Hematopoietic multipotent progenitor cell treated with erythropoietin and hydrocortisone succinate and interleukin-3 and kit ligand, for 4 days (in vitro differentiated cells): ENCODE data around the gene ASTN2.

Experiments
- DNase-seq: peaks from one replicate; pipeline ENCODE4 v3.0.0-alpha.2; 2015

The ASTN2 gene

DNA sequence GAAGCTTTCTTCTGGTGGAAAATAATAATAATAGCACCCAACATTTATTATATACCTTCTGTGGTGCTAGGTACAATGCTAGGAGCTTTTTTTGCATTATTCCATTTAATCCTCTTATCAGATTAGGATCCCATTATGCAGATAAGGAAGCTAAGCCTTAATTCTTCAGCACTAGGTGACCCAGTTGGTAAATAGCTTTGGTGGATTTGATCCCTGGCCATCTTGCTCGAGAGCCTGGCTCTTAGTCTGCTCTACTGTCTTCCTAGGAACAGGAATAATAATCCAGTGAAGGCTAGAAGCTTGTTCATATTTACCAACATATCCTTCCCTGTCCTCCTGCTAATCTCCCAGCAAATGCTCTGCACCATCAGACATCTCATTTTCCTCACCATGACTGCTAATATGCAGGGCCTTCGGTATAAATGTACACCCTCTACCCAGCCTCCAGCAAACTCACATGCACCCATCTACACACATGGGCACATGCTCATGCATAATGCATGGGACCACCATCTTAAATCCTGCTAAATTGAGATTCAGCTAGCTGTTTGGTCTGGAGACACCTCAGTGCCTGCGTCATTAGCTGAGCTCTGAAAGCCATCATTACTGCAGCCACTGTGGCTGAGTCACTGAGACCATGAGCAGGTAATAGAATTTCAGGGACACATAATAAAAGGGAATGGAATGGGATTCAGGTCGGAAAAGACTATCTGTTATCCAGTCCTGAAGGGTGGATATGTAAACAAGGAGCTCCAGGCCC is 640.3 kb downstream of the ASTN2 start:
- no peak for DNase-seq

DNA sequence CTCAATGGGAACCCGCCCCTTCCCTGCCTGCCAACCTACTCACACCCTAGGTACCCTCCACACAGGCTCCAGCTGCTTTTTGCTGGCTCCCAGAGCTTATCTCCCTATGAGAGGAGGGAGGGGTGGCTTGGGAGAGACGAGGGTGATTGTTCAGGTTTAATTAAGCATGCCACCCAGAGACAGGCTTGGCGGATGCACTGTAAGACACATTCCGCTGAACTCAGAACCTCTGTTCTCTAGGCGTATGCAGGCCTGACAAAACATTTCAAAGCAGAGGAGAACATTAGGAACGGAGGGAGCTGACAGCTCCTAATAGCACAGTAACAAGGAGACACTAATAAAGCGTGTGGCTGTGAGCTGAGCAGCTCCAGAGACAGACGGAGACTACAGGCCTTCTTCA is 647.6 kb downstream of the ASTN2 start:
- DNase-seq = no peak

DNA sequence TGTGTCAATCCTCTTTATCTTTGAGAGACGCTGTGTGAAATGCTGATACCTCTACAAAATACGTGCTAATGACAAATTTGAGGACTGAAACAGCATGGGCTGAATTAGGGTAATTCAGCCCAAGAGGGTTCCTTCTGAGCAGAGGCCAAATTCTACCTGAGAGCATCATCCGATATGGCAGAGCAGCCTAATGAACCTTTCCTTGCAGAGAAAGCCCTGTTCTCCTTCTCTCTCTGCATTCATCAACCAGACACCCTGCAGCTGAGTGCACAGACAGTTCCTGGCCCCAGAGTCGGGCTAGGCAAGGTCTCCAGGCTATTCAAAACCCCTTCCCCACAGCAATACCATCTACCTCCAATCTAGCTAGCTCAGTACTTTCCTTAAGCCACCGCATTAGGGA is 649.8 kb downstream of the ASTN2 start:
- DNase-seq = no peak

DNA sequence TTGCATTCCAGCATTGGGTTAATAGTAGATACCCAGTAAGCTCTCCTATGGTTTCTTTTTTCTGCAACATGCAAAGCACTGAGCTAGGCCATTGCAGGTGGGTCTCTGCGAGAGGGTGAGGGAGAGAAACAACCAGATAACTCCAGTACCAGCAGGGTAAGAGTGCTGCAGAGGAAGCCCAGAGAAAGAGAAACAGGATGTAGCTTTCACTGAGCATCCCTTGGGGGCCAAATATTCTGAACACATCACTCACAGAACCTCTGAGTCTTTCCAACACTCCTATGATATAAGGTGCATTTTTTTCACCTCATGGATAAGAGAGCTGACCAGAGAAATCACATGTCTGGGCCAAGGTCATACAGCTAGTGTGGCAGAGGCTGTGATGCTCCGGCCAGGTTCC is 651.1 kb downstream of the ASTN2 start:
- no peak for DNase-seq

DNA sequence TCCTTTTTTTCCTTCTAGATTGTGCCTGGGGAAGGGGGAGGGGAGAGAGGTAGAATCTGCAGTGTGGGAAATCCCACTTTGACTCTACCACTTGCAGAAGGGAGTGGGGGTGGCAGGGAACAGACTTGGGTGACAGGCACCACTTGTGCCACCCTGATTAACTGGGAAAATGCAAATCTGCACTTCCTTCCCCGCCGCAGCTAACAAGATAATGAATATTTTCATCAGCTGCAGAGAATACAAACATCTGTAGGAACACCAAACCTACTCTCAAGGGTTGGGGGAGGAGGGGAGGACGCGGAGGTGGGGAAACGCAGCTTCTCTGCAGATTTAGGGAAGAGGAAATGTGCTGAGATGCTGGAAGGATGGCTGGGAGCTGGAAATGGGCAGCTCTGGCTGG is 654.2 kb downstream of the ASTN2 start:
- no peak for DNase-seq

DNA sequence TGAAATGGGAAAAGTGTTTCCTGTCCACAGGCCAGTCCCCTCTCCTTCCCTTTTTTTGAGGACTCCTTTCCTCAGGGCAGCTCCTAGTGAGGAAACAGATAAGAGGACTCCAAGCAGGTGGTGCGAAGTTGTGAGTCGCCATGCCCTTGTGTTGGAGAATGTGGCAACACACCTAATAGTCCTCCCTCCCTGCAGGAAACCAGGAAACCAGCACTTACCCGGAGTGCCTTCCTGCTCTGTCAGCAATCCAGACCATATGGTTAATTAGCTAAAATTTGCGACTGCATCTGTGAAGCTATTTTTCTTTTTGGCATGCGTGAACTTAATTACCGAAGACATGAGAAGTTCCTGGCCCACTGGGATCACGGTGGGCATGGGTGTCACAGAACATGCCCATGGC is 657.8 kb downstream of the ASTN2 start:
- DNase-seq = no peak

DNA sequence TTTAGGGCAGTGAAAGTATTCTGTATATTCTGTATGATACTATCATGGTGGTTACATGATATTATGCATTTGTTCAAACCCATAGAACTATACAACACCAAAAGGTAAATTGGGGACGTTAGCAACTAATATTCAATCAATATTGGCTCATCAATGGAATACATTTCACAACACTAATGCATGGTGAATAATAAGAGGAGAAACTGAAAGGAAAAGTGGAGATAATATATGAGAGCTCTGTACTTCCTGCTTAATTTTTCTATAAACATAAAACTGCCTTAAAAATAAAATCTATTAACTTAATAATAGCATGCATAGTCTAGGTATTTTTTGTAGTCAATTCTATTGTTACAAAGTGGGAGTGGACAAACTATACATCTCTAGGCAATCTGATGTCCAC is 661.5 kb downstream of the ASTN2 start:
- no peak for DNase-seq

DNA sequence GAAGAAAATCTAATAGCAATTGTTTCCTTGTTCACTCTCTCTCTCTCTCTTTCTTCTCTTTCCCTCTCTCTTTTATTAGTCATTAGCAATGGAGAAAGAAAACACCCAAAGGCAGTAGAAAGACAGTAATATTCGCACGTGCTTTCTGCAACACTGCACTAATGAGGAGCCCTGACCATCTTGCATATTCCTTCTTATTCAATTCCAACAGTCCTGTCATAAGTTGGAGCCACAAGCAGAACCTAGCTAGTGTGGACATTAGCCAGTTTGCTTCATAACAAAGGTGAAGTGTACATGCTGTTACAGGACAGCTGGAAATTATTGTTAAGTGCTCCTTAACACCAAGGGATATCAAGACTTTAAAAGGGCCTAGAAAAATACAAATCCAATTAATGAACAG is 664.3 kb downstream of the ASTN2 start:
- DNase-seq = no peak

DNA sequence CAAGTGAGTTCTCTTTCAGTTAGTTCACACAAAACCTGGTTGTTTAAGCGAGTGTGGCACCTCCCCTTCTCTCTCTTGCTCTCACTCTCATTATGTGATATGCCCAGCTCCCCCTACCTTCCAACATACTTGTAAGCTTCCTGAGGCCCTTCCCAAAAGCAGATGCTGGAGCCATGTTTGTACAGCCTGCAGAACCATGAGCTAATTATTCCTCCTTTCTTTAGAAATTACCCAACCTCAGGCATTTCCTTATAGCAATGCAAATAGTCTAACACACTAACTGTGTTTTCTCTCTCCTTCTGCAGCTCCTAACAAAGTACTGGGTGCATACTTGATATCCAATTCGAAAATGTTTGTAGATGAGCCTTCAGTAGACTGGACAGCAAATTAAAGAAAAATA is 665.1 kb downstream of the ASTN2 start:
- no peak for DNase-seq

DNA sequence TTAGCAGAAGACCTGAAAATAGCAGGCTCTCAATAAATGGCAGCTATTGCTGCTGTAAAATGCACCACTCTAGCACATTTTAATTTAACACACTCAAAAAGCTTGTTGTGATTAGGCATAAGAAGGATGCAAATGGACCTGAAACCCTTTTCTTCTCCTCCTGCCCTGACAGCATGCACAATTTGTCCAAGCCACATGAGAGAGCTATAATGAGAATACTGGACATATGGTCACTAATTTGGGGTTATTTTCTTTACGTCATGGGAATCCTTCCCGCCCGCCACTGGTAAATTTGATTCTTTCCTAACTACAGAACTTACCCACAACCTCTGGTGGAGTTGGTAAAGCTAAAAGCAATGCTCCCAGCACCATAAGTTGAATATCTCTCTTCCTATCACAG is 665.7 kb downstream of the ASTN2 start:
- DNase-seq = no peak

DNA sequence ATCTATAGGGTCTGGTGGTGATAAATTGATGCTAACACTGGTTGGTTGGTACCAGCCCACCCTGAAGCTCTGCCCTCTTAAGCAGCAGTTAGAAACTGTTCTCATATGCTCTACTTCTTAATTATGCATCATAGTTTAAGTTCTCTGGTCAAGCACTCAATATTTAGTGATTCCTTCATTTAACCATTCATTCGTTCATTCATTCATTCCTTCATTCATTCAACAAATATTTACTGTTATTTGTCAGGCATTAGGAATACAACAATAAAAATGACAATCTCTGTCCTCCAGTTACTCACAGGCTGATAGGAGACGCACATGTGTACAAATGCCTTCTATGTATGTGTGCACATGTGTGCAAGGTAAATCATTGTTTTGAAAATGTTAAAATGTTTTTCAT is 673.1 kb downstream of the ASTN2 start:
- no peak for DNase-seq

DNA sequence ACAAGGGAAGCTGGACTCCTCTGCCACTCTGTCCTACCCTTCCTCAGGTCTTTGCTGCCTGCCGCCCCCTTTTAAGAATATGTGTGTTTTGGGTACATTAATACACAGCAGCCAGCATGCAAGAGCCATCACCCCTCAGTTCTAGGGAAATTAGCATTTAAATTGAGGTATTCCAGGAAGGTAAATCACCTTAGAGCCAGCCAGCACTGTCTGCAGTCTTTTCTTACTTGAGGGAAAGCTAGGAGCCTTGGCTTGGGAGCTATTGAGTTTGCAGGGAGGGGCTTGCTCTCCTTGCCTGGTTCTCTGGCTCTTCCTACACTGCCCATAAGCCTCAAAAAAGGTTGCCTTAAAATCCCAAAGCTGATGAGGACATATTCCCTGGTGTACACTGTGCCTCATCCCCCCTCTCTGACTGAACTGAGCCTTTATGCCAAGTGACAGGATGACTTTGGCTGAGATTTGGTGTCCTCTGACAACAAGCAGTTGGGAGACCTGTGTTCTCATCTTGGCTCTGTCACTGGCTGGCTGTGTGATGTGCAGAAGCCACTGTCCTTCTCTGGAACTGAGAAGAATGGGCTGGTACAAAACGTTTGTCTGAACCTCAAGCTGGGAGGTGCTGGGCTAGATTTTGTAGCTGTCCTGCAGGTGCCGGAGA is 673.6 kb downstream of the ASTN2 start:
- DNase-seq = no peak

DNA sequence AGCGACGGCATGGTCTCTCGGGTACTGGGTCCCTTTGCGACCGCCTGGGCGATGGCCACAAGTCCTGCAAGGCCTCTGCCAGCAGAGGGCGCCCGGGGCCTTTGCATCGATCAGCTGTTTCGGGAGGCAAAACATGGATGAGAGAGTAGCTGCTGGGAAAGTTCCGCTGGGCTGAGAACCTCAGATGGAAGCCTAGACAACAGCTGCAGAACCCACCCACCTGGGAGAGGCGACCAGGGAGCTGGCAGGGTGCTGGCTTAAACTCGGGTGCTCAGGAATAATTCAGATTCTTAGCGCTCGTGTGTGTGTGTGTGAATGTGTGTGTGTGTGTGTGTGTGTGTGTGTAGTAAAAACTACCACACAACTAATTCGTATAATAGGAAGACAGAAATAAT is 677.7 kb downstream of the ASTN2 start:
- peak; percentile 86 for DNase-seq

DNA sequence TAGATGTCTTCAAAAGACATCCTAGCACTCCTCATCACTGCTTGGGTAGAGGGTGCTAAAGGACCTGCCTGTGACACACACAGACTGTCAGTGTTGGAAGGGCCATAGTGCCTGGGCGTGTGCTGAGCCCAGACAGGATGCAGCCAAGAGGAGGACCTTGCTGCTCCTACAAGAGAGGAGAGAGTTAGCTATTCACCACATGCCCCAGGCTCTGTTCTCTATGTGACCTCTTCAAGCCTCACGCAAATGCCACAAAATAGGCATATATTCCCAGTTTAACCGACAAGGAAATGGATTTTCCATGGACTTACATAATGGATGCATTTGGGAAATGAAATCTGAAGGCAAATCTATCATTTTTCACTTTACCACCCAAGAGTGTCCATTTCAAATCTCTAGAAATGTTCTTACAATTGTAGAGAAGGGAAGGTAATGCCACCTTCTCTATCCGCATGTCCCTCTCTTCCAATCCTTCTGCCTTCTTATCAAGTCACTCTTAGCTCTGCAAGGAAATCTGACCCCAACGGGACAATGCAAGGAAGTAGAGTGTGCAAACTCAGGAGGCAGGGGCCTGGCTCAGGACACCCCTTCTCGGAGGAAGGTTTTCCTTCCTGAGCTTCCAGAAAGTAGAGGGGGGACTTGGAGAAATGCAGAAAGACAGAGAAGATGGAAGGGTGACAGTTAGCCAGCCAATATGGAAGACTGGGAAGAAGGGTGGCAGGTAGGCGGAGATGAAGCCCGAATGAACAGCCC is 678.3 kb downstream of the ASTN2 start:
- no peak for DNase-seq

DNA sequence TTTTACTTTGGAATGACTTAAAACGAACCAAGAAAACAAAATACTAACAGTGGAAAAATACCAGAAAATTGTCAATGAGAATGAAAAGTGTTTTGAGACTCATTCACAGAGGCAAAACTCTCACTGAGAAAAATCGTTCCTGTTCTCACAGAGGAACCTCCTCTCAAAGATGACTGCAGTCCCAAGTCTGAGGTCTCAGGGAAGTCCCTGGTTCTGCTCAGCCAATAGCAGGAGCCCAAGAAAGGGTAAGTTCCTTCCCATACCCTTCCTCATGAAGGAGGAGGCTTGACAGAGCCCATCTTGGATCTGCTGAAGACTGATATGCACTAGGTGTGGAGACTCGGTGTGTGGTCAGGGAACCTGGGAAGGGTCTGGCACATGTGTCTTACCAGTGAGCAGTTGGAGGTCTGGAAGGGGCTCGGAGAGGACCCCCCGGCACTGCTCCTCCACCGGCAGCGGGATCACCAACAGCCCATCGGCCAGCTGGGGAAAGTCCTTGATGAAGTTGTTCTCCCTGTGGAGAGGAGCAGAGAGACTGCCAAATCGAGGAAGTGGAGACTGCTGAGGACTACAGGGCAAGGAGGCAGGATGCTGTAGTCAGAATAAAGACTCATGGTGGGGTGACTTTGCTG is 681.7 kb downstream of the ASTN2 start:
- no peak for DNase-seq

DNA sequence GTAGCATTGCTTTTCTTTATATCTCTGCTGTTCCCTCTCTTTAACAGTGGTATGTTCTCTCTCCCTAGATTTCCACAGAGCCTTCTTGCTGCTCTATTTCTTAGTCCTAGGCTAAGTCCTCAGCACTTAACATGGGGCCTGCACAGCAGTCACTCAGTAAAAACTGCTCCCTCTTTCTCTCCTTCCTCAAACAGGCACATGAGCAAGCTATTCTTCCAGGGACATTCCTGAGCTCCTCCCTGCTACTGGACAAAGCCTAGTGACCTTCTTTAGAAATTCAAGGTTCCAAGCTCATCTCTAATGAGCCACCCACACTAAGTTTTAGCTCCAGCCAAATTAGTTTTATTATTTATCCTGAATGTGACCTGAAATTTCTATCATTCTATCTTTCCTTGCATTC is 688.3 kb downstream of the ASTN2 start:
- DNase-seq = no peak

DNA sequence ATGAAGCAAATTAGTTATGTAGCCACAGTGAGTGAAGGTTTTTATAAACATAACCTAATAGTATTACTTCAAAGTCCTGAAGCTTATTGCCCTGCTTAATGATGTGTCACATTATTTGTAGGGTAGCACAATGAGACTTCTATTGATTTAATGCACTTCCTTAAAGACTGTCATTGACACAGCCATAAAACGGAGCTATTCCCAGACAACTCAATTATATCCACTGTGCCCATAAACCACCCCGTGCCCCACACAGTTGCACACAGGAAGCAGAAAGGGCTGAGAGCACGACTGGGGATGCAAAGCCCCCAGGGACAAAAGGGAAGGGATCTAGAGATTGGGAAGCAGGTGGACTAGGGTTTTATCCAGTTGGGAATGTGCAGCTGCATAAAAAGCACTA is 690.7 kb downstream of the ASTN2 start:
- DNase-seq = no peak

DNA sequence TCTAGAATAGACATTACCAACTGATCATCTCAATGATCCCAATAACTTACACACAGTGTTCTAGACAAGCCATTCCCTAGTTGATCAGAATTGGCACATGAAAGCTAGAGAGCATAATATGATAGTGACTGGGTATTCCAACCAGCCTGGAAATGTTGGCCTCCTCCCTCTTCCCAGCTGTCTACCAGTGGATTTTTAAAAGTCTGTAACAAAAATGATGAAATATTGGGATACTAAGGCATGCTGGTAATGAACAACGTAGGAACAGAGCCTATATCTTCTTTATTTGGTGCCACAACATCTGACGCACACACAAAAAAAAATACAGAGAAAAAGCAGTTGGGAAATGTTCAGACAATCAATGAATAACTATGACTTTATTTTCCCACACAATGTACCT is 692.9 kb downstream of the ASTN2 start:
- DNase-seq = no peak

DNA sequence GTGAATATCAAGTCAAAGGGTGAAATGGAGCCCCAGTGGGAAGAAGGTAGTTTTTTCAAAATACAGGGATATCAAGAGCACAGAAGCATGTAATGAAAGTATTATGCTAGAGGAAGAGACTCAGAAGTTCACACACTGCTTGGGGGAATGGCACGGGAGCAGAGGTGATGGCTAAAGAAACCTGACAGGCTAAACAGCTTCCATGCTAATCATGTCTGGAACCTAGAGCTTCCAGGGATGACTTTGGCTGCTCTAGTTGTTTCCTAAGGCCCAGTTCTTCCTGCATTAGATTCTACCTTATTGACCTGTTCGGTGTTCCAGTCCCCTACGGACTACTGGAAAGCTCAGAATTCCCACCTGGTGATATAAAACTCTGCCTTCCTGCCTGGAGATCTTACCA is 693.4 kb downstream of the ASTN2 start:
- DNase-seq = no peak

DNA sequence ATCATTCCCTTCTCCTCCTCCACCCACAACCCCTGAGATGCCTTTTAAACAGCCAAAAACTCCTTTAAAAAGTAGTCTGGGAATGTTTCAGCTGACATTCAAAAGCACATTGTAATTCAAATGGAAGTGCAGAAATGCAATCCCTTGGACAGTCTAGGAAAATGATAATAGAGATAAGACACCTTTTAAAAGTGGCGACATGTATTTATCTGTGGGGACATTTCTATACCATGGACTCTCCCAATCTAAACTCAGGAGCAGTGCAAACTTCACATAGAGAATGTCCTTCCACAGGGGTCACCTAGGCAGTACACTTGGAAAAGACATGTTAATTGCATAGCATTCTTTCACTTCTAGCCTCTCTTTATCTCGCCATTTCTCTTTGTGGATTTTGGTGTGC is 694.7 kb downstream of the ASTN2 start:
- no peak for DNase-seq

DNA sequence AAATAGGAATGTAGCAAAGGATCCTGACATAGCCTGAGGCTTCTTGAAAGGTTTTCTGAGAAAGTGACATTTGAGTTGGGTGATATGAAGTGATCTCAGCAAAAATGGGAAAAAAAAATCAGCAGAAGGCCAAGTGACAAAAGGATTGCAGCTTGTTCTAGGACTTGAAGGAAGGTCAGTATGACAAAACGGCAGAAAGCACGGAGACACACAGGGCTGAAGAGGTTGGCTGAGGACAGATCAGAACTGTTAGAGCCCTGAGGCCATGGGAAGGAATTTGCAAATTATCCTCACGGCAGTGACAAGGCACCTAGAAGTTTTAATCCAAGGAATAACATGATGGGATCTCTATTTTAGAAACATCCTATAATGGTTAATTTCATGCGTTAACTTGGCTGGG is 696.7 kb downstream of the ASTN2 start:
- no peak for DNase-seq

DNA sequence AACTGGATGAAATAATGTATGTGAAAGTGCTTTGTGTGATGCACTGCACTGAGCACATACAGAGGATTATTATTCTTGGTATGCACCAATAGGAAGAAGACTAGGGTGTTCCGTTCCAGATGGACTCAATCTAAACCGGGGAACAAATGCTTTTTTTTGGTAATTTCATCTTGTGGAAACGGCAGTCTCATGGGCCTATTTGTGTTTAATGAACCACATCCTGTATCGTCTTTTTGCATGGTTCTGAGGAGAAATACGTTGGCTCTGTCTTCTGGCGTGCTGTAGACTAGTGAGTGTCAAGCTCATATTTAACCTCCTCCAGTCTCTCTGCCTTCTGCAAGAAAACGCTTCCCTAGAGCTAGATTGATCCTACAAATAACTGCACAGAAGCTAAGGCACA is 697.7 kb downstream of the ASTN2 start:
- DNase-seq = no peak

DNA sequence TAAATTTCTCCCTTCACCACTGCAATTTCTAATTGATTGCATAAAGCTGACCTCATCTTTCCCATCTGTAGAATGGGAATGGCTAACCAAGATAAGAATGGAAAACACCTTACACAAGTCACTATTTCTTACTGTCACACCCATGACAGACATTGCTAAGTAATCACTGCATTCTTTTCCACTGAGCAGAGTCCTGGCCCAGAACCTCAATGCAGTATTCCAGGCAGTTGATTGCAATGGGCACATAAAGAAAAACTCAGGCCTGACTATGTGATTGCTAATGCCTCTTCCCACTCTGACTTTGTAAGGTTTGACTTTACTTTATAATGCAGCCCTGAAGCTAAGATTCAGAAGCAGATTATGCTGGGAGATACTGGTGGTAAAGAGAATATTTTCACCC is 698.4 kb downstream of the ASTN2 start:
- no peak for DNase-seq

DNA sequence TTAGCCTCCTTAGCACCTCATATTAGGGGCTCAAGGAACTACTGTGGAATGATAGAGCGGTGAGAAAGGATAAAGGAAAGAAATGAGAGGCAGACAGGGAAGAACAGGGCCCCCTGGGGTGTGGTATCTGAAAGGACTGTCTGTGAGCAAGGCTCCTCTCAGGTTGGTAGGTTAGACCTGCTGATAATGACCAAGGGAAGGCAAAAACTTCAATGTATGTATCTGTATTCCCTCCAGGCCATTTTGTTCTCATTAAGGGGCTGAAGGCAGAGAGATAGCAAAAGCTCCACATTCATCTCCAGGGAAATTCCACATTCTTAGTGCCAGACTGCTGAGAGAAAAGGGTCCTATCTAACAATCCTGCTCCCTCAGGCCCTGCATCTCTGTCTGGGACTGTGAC is 699.1 kb downstream of the ASTN2 start:
- DNase-seq = no peak
